Liver (tissue), 9 donors: ENCODE data around the gene AGER. TPM values are rescaled to one million over a fixed set of nuclear protein-coding genes. Genes with fewer than 3 reads are reported as not detected.

Experiments
- DNase-seq: peaks from one replicate; pipeline ENCODE4 v3.0.0-alpha.2; 2017; ENCODE audit warnings: low spot score
- H3K27ac ChIP-seq, 2 donors: one replicate each; pipeline ENCODE4 v1.7.0; 2013; ENCODE audit warnings: inconsistent platforms in 2 of 2, low read length in 2 of 2, control low read depth in 1 of 2, low read depth in 1 of 2, mild to moderate bottlenecking in 1 of 2
- H3K27me3 ChIP-seq, 4 donors: one replicate each; pipeline versions ENCODE4 v1.6.1 to v1.7.0; 2013; ENCODE audit warnings: low read length in 3 of 4, inconsistent platforms in 1 of 4, mild to moderate bottlenecking in 1 of 4, moderate library complexity in 1 of 4; ENCODE audit not compliant: control insufficient read depth in 4 of 4, insufficient read depth in 4 of 4
- H3K36me3 ChIP-seq, 4 donors: one replicate each; pipeline versions ENCODE4 v1.6.1 to v1.7.0; 2013; ENCODE audit warnings: low read length in 3 of 4, mild to moderate bottlenecking in 3 of 4, low read depth in 1 of 4, moderate library complexity in 1 of 4; ENCODE audit not compliant: control insufficient read depth in 4 of 4, insufficient read depth in 3 of 4
- H3K4me1 ChIP-seq, 4 donors: one replicate each; pipeline versions ENCODE4 v1.6.1 to v1.7.0; 2013; ENCODE audit warnings: low read length in 3 of 4, mild to moderate bottlenecking in 3 of 4, moderate library complexity in 1 of 4; ENCODE audit not compliant: control insufficient read depth in 4 of 4, insufficient read depth in 4 of 4
- H3K4me3 ChIP-seq, 3 donors: one replicate each; pipeline versions ENCODE4 v1.6.1 to v1.7.0; 2013; ENCODE audit warnings: low read length in 3 of 3, control low read depth in 1 of 3, low read depth in 1 of 3, mild to moderate bottlenecking in 1 of 3
- H3K9ac ChIP-seq, 2 donors: one replicate each; pipeline ENCODE4 v1.7.0; 2013; ENCODE audit warnings: low read length in 2 of 2, mild to moderate bottlenecking in 2 of 2, moderate library complexity in 2 of 2, control low read depth in 1 of 2, low read depth in 1 of 2
- H3K9me3 ChIP-seq, 4 donors: one replicate each; pipeline versions ENCODE4 v1.6.1 to v1.7.0; 2013; ENCODE audit warnings: low read length in 3 of 4; ENCODE audit not compliant: control insufficient read depth in 4 of 4
- ATF3 ChIP-seq: IDR thresholded peaks from 2 replicates; pipeline ENCODE4 v1.6.1; 2016; ENCODE audit warnings: antibody characterized with exemption
- EGR1 ChIP-seq, 2 donors: IDR thresholded peaks; 2 replicates each; pipeline ENCODE4 v1.6.1; 2016 to 2018; ENCODE audit warnings: antibody characterized with exemption in 2 of 2, low read depth in 2 of 2
- FOXA1 ChIP-seq: IDR thresholded peaks from 2 replicates; pipeline ENCODE4 v1.6.1; 2016; ENCODE audit warnings: antibody characterized with exemption
- FOXA2 ChIP-seq: IDR thresholded peaks from 2 replicates; pipeline ENCODE4 v1.6.1; 2016; ENCODE audit warnings: antibody characterized with exemption
- GABPA ChIP-seq, 2 donors: IDR thresholded peaks in 1 of 2; conservative IDR thresholded peaks in 1 of 2; 2 replicates each; pipeline ENCODE4 v1.6.1; 2016; ENCODE audit warnings: antibody characterized with exemption in 2 of 2, mild to moderate bottlenecking in 1 of 2, moderate library complexity in 1 of 2
- HNF4A ChIP-seq, 2 donors: conservative IDR thresholded peaks; 2 replicates each; pipeline ENCODE4 v1.6.1; 2016; ENCODE audit warnings: antibody characterized with exemption in 2 of 2, mild to moderate bottlenecking in 2 of 2
- HNF4G ChIP-seq: IDR thresholded peaks from 2 replicates; pipeline ENCODE4 v1.6.1; 2016; ENCODE audit warnings: antibody characterized with exemption
- JUND ChIP-seq, 2 donors: IDR thresholded peaks; 2 replicates each; pipeline ENCODE4 v1.6.1; 2016; ENCODE audit warnings: antibody characterized with exemption in 2 of 2
- NR2F2 ChIP-seq: IDR thresholded peaks from 2 replicates; pipeline ENCODE4 v1.6.1; 2016; ENCODE audit warnings: antibody characterized with exemption
- RAD21 ChIP-seq, 2 donors: IDR thresholded peaks; 2 replicates each; pipeline ENCODE4 v1.6.1; 2016; ENCODE audit warnings: antibody characterized with exemption in 2 of 2, mild to moderate bottlenecking in 2 of 2
- RXRA ChIP-seq, 2 donors: IDR thresholded peaks; 2 replicates each; pipeline ENCODE4 v1.6.1; 2017 to 2018; ENCODE audit warnings: antibody characterized with exemption in 2 of 2, mild to moderate bottlenecking in 1 of 2
- SP1 ChIP-seq: IDR thresholded peaks from 2 replicates; pipeline ENCODE4 v1.6.1; 2018; ENCODE audit warnings: antibody characterized with exemption, mild to moderate bottlenecking
- TAF1 ChIP-seq: conservative IDR thresholded peaks from 2 replicates; pipeline ENCODE4 v1.6.1; 2016; ENCODE audit warnings: antibody characterized with exemption, mild to moderate bottlenecking
- YY1 ChIP-seq: IDR thresholded peaks from 2 replicates; pipeline ENCODE4 v1.6.1; 2016; ENCODE audit warnings: antibody characterized with exemption, mild to moderate bottlenecking
- WGBS: extraction: QIAGEN DNeasy Blood & Tissue Kit; methylation state at CpG from one replicate; pipeline ENCODE4 v1.1.7; 2013; 5-methylcytosine and 5-hydroxymethylcytosine counted together
- polyA plus RNA-seq, 2 donors: library from polyadenylated mRNA; stranded (reverse) in 1 of 2; unstranded in 1 of 2; fragments of 200-250 nt in 1 of 2; fragments of >200 nt in 1 of 2; fragmentation: Nextera tagmentation in 1 of 2; extraction: Ambion mirVana in 1 of 2; gene quantifications; one replicate each; pipeline versions ENCODE4 v1.2.1 to v1.2.3, GENCODE V29; 2013 to 2015
- total RNA-seq, 2 donors: library from RNA; depleted of rRNA; stranded (reverse); fragments of >200 nt; gene quantifications; one replicate each; pipeline ENCODE4 v1.2.3, GENCODE V29; 2014
- TF ChIP-seq, protein P1 (sequence below): IDR thresholded peaks from 2 replicates; pipeline ENCODE4 v1.6.1; 2016; ENCODE audit warnings: antibody characterized with exemption
- TF ChIP-seq, protein P2 (sequence below): IDR thresholded peaks from 2 replicates; pipeline ENCODE4 v1.6.1; 2016; ENCODE audit warnings: antibody characterized with exemption
- TF ChIP-seq, protein P3 (sequence below): IDR thresholded peaks from 2 replicates; pipeline ENCODE4 v1.6.1; 2016; ENCODE audit warnings: antibody characterized with exemption, mild to moderate bottlenecking
- donor health status: healthy.
- donor health status: healthy.
- donor health status: healthy.
- donor health status: healthy.
- donor health status: healthy.

AGER gene
- total and polyA plus RNA-seq, 4 donors = 0.47 to 0.92 (median 0.83) TPM

GRCh38 chr6:32175711-32176475 is 8.2 kb downstream of the AGER start, which contains the start of gene AGPAT1:
Gene AGPAT1 (minus strand): TSS chr6:32176084. CDS start chr6:32171496, 4,588 bp downstream.
- Histone ChIP-seq H3K4me3 (peak within 1 kb of the TSS; percentile 84 to 96 (median 86)), H3K4me1 (peaks cover 0 to 50% (median 42%) of the 10 kb centered on the region in 4 donors), H3K9me3 (no peaks in the 10 kb centered on the region), H3K9ac (peak within 1 kb of the TSS; percentile 86 to 97), H3K36me3 (peaks cover 0 to 9% (median 2%) of the 10 kb centered on the region in 4 donors), H3K27me3 (no peaks in the 10 kb centered on the region), H3K27ac (peak within 1 kb of the TSS; percentile 95 to 96)
- DNase-seq = peak; percentile 99
- TF ChIP-seq HNF4G = no peak
- TF ChIP-seq, protein P1, sequence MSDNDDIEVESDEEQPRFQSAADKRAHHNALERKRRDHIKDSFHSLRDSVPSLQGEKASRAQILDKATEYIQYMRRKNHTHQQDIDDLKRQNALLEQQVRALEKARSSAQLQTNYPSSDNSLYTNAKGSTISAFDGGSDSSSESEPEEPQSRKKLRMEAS = no peak
- peak; percentile 67 for TF ChIP-seq YY1
- TF ChIP-seq GABPA (IDR thresholded peaks at IDR 0.05 in 1 of 2, conservative IDR thresholded peaks at IDR 0.05 in 1 of 2) = peak; percentile 91 to 96
- peak in 1 of 2 donors; percentile 31 for TF ChIP-seq JUND (IDR thresholded peaks at IDR 0.05)
- TF ChIP-seq SP1 = peak; percentile 78
- TF ChIP-seq TAF1 = no peak
- peak; percentile 68 to 70 for TF ChIP-seq HNF4A (conservative IDR thresholded peaks at IDR 0.05)
- peak; percentile 56 to 66 for TF ChIP-seq RXRA (IDR thresholded peaks at IDR 0.05)
- TF ChIP-seq, protein P2, sequence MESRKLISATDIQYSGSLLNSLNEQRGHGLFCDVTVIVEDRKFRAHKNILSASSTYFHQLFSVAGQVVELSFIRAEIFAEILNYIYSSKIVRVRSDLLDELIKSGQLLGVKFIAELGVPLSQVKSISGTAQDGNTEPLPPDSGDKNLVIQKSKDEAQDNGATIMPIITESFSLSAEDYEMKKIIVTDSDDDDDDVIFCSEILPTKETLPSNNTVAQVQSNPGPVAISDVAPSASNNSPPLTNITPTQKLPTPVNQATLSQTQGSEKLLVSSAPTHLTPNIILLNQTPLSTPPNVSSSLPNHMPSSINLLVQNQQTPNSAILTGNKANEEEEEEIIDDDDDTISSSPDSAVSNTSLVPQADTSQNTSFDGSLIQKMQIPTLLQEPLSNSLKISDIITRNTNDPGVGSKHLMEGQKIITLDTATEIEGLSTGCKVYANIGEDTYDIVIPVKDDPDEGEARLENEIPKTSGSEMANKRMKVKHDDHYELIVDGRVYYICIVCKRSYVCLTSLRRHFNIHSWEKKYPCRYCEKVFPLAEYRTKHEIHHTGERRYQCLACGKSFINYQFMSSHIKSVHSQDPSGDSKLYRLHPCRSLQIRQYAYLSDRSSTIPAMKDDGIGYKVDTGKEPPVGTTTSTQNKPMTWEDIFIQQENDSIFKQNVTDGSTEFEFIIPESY = peak; percentile 6
- no peak for TF ChIP-seq EGR1 (IDR thresholded peaks at IDR 0.05; ENCODE audit: low read depth in 2 of 2)
- no peak for TF ChIP-seq ATF3
- TF ChIP-seq RAD21 (IDR thresholded peaks at IDR 0.05) = peak in 1 of 2 donors; percentile 36
- peak; percentile 35 for TF ChIP-seq FOXA2
- TF ChIP-seq, protein P3, sequence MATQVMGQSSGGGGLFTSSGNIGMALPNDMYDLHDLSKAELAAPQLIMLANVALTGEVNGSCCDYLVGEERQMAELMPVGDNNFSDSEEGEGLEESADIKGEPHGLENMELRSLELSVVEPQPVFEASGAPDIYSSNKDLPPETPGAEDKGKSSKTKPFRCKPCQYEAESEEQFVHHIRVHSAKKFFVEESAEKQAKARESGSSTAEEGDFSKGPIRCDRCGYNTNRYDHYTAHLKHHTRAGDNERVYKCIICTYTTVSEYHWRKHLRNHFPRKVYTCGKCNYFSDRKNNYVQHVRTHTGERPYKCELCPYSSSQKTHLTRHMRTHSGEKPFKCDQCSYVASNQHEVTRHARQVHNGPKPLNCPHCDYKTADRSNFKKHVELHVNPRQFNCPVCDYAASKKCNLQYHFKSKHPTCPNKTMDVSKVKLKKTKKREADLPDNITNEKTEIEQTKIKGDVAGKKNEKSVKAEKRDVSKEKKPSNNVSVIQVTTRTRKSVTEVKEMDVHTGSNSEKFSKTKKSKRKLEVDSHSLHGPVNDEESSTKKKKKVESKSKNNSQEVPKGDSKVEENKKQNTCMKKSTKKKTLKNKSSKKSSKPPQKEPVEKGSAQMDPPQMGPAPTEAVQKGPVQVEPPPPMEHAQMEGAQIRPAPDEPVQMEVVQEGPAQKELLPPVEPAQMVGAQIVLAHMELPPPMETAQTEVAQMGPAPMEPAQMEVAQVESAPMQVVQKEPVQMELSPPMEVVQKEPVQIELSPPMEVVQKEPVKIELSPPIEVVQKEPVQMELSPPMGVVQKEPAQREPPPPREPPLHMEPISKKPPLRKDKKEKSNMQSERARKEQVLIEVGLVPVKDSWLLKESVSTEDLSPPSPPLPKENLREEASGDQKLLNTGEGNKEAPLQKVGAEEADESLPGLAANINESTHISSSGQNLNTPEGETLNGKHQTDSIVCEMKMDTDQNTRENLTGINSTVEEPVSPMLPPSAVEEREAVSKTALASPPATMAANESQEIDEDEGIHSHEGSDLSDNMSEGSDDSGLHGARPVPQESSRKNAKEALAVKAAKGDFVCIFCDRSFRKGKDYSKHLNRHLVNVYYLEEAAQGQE = peak; percentile 85
- TF ChIP-seq FOXA1 = peak; percentile 24
- WGBS = under 1% methylated on average over 27 of the region's 27 CpGs

- Histone ChIP-seq H3K27me3 (no peaks in the 10 kb centered on the region), H3K9ac (peak overlapping the region; percentile 86 to 97), H3K4me3 (peak overlapping the region; percentile 84 to 96 (median 86)), H3K9me3 (no peaks in the 10 kb centered on the region), H3K4me1 (peaks cover 0 to 50% (median 42%) of the 10 kb centered on the region in 4 donors), H3K36me3 (peaks cover 0 to 12% (median 3%) of the 10 kb centered on the region in 4 donors), H3K27ac (peak overlapping the region; percentile 84 to 96)
- 11% methylated on average over 2 of the region's 2 CpGs for WGBS
- DNase-seq = no peak
- TF ChIP-seq HNF4G (no peak), RXRA (IDR thresholded peaks at IDR 0.05) (no peak), FOXA2 (no peak), NR2F2 (no peak), JUND (IDR thresholded peaks at IDR 0.05) (no peak), GABPA (IDR thresholded peaks at IDR 0.05 in 1 of 2, conservative IDR thresholded peaks at IDR 0.05 in 1 of 2) (no peak), SP1 (no peak), ATF3 (no peak)
- TF ChIP-seq, protein P1 = no peak
- TF ChIP-seq, protein P3 = no peak
- TF ChIP-seq, protein P2 = no peak
Measured at GRCh38 chr6:32175322-32175710, 8.7 kb downstream of the AGER start.
